PFSK-1 (cell line): ENCODE measurements around the gene GCHFR.

Experiments used
- POLR2AphosphoS5 ChIP-seq: IDR thresholded peaks from 2 replicates; pipeline ENCODE4 v1.6.1; 2012; ENCODE audit warnings: low read depth, mild to moderate bottlenecking, control low read depth, low read length, moderate library complexity
- REST ChIP-seq, 2 experiments: IDR thresholded peaks; 2 replicates each; pipeline versions ENCODE4 v1.6.1 to v1.8.0; 2011 to 2012; ENCODE audit warnings: low read depth in 2 of 2, low read length in 2 of 2, control low read depth in 1 of 2, inconsistent platforms in 1 of 2, mild to moderate bottlenecking in 1 of 2, moderate library complexity in 1 of 2; ENCODE audit not compliant: insufficient read depth in 1 of 2

DNA sequence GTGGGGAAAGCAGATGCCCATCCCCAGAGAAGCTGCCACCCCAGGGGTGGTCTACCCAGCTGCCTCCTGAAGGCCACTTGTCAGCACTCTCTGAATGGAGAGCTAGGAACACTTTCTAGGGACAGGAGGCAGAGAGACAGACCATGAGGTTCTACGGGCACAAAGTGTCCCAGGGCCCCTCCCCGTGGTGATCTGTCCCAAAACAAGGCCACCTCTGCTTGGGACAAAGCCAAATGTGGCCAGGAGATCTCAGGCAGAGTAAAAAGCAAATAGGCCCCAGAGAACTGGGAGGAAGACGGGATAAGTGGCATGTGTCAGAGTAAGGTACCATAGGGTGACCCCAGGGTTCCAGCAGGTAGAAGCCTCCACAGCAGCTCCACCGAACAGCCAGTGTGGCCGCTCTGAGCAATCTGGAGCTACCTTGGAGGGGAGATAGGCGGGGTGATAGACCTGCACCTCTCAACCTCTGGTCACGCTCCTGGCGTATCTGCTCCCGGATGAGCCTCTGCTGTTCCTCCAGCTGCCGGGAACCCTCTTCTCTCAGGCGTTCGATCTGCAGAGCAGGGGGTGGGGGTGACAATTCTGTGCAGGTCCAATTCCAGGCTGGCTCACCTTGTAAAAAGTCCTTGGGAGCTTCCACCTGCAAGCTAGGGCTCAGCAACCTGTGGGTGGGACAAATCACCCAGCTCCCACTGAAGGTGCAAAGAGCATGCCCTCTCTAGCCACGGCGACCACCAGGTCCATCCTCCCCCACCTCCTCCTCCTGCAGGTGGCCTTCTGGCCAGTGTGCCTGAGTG, 12.1 kb downstream of the GCHFR start:
- TF ChIP-seq REST (IDR thresholded peaks at IDR 0.05; ENCODE audit: insufficient read depth in 1 of 2, low read depth in 2 of 2, low read length in 2 of 2): no peak
- no peak for TF ChIP-seq POLR2AphosphoS5
